ENCODE results near the gene SIX3.

Gene SIX3

GRCh38 chr2:44955593-44956392 lies 14.3 kb downstream of the SIX3 start:
- DNase-seq (ENCODE audit: low read depth in 2 of 2) = peak; percentile 55 to 78

GRCh38 chr2:44956843-44957242 lies 15.3 kb downstream of the SIX3 start:
- no peak for DNase-seq (ENCODE audit: low read depth in 2 of 2)

GRCh38 chr2:44957656-44958327 lies 16.3 kb downstream of the SIX3 start:
- no peak for DNase-seq (ENCODE audit: low read depth in 2 of 2)

GRCh38 chr2:44959855-44960254 lies 18.4 kb downstream of the SIX3 start:
- DNase-seq (ENCODE audit: low read depth in 2 of 2) = no peak

- DNase-seq (ENCODE audit: low read depth in 2 of 2) = no peak
Observed at GRCh38 chr2:44960871-44961270, 19.4 kb downstream of the SIX3 start.

- DNase-seq (ENCODE audit: low read depth in 2 of 2) = no peak
Observed at GRCh38 chr2:44962176-44962695, 20.7 kb downstream of the SIX3 start.

DNA sequence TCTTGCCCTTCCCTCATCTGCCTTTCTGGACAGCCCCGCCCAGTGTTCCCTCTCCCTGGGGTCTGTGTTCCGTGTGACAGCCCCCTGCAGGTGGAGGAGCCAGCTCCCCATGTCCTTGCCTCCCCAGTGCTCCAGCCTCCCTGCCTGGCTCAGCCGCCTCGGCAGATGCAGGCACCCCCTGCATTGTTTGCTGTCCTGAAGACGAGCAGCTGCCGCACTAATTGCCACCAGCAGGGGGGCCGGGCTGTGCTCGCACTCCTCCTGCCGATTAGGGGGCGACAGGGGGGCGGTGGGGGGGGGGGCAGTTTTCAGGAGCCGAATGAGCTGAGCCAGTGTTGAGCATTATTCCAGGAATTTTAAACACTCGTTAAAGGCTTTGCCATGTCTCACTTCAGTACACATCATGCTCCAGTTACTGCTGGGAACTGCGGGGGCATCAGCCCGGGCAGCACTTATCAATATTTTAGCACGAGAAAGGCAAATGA lies 23.3 kb downstream of the SIX3 start:
- no peak for DNase-seq (ENCODE audit: low read depth in 2 of 2)

DNA sequence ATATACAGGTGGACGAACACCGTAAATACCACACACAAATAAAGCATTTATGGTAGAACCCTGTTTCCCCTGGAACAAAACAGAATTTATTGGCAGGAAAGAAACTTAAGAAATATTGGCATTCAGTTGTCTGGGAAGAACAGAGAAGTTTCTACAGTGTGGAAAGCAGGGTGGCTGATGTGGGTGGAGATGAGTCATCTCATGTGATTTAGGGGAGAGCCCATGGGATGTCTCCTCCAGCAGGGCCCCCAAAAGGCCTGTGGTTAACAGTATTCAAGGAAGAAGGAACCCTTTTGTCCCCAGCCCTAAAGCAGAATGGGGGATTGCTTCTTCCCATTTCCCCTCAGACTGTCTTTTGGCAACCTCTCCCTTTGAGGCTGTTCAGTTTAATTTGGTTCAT lies 24.2 kb downstream of the SIX3 start:
- DNase-seq (ENCODE audit: low read depth in 2 of 2) = no peak

DNA sequence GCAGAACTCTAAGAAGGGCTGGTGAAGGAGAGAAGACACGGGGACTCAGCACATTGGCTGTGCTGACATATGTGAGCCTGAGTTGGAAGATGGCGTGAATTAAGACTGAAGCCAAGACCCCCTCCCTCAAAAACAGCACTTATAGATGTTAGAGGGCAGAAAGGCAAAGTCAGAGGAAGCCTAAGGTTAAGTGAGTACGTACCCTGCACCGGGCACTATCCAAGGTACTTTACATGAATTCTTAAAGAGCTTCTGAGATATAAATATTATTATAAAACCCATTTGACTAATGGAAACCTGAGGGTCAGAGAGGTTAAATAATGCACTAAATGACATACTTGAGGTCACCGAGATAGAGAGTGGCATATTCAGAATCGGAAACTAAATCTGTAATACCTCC lies 25.6 kb downstream of the SIX3 start:
- DNase-seq (ENCODE audit: low read depth in 2 of 2) = no peak

GRCh38 chr2:44967727-44968432 lies 26.4 kb downstream of the SIX3 start:
- no peak for DNase-seq (ENCODE audit: low read depth in 2 of 2)

DNA sequence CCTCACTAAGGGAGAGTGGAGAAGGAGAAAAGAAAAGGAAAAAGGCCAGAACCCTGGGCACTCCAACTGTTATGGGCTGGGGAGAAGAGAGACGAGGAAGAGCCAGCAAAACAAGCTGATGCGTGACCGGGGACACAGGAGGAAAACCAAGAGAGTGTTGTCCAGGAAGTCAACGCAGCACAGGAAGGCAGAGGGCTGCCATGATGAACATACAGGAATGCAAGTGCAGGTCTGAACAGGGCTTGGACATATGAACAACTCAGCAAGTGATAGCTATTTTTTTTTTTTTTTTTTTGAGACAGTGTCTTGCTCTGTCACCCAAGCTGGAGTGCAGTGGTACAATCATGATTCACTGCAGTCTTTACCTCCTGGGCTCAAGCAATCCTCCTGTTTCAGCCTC lies 28.4 kb downstream of the SIX3 start:
- no peak for DNase-seq (ENCODE audit: low read depth in 2 of 2)

GRCh38 chr2:44970846-44971450 lies 29.4 kb downstream of the SIX3 start:
- no peak for DNase-seq (ENCODE audit: low read depth in 2 of 2)

GRCh38 chr2:44972771-44973535 lies 31.5 kb downstream of the SIX3 start:
- no peak for DNase-seq (ENCODE audit: low read depth in 2 of 2)

- DNase-seq (ENCODE audit: low read depth in 2 of 2) = no peak
Observed at GRCh38 chr2:44974064-44974715, 32.7 kb downstream of the SIX3 start.

- DNase-seq (ENCODE audit: low read depth in 2 of 2) = no peak
Observed at GRCh38 chr2:44975571-44976450, 34.3 kb downstream of the SIX3 start.

DNA sequence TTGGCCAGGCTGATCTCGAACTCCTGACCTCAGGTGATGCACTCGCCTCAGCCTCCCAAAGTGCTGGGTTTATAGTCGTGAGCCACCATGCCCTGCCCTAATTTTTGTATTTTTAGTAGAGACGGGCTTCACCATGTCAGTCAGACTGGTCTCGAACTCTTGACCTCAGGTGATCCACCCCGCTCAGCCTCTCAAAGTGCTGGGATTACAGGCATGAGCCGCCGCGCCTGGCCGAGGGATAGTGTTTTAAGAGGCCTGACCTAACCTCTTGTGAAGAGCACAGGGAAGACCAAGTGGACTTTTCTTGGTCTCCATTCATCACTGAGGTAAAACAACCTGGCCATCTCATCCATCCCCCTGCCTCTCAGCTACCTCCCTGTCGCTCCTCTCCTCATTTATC lies 38.1 kb downstream of the SIX3 start:
- DNase-seq (ENCODE audit: low read depth in 2 of 2) = no peak

- no peak for DNase-seq (ENCODE audit: low read depth in 2 of 2)
Observed at GRCh38 chr2:44980751-44981713, 39.5 kb downstream of the SIX3 start.

DNA sequence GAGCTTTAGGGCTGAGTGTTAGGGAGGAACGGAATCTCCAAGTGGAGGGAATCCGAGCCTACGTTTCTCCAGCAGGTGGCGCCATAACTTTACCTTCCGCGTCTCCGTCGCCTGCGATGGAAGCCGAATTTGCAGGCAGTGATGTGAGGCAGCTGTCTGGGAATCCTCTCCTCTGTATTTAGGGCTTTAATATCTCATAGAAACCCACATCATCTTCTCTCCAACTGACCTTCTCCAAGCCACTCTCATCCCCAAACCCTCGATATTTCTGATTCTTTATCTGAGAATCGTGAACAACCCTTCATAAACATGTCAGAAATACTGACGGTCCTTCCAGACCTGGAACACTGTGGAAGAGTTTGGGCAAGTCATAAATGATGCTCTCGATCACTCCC lies 40.2 kb downstream of the SIX3 start:
- DNase-seq (ENCODE audit: low read depth in 2 of 2) = peak; percentile 50 to 71
